Measurements from ENCODE around the gene ITSN1.
"Not testable (repeated sequence)": the region's sequence is repeated elsewhere in the genome, so short reads cannot be mapped to it uniquely, and the experiment has no call there.

The ITSN1 gene

DNA sequence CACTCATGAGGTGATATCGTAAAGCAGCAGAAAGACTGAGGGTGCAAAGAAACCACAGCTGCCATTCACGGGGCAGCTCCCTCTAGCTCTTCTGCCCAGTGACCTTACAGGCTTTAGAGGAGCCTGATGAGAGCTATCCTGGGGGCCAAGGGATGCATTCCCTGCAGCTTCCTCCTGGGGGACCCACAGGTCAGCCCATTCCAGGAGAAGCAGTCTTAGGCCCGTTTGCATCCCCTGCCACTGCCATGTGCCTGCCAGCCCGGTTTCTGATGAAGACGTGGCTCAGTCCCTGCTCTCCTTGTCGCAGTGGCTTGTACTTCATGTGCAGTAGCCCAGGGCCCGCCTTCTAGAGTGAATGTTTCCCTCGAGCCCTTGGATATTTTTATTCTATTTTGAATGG lies 250.6 kb downstream of the ITSN1 start:
- DNase-seq (ENCODE audit: low read depth) = no peak

GRCh38 chr21:33893917-33894316 lies 251.6 kb downstream of the ITSN1 start:
- no peak for DNase-seq (ENCODE audit: low read depth)

DNA sequence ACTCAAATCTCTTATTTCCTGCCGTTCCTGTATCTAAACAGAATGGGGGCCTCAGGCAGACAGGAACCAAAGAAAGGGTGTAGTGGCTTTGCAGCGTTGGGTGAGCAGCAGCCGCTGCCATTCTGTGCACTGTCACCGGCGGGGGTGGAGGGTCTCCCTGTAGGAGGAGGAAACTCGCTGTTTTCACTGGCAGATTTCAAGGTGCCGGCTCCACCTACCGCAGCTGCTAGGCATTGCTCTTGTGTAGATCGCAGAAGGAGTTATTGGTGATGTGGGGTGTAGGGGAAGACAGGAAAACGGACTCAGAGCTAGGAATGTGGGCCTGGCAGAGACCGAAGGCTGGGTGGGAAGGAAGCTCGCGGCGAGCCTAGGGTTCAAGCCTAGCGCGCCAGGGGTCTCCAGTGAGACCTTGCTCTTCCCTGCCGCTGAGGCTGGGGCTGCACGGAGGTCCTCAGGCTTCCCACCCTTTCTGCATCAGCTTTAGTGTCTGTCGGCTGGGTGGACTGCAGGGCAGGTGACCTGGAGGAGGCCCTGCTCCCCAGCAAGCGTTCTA lies 252.5 kb downstream of the ITSN1 start:
- DNase-seq (ENCODE audit: low read depth) = peak; percentile 68

- no peak for DNase-seq (ENCODE audit: low read depth)
Observed at GRCh38 chr21:33895356-33895755, 253.1 kb downstream of the ITSN1 start.

DNA sequence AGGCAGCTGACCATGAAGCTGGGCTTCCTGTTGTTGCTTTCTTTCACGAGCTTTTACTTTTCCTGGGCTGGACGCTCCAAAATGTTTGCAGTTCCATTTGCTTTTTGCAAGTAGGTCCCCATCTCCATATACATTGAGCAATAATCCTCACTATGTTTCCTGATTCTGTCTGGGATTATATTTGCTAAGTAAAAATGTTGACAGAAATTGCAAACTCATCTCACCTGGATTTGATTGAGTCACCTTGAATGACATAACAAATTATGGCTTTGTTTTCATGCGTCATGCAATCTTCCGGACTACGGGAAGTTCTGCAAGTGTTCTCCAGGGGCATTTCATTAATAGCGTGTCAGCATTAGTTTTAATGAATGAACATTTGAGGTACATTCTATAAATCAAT lies 254.4 kb downstream of the ITSN1 start:
- DNase-seq (ENCODE audit: low read depth) = no peak

DNA sequence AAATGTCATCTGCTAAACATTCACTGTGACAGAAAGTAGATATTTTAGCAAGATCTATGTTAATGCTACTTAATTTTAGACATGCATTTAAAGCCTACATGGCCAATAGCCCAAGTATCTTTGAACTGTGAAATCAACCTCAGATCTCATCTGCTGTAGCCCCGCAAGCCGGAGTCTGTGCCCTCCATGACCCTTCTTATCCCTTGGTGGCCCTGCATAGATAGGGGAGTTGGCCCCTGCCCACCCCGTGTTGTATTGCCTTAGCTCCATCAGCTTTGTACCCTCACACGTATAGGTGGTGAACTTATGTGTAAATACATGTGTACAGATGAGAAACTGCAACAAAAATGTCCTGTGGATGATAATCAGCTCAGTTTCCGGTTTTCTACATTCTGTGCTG lies 254.8 kb downstream of the ITSN1 start:
- no peak for DNase-seq (ENCODE audit: low read depth)

DNA sequence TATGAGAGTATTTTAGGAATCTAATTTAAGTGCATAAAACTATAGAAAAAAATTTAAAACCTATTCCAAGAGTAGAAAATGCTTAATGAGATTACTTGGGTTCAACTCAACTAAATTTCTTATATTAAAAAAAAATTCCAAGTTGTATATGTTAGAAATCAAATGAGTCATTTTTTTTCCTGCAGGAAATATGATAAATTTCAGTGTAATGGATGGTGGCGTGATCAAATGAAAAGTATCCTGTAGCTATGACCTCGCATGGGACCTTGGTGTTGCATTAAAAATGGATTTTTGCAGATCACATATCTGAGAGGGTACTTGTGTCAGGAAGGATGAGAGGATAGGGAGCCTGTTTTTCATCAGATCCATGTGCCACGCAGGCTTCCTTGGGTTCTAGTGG lies 255.4 kb downstream of the ITSN1 start:
- no peak for DNase-seq (ENCODE audit: low read depth)

- no peak for DNase-seq (ENCODE audit: low read depth)
Observed at GRCh38 chr21:33898586-33898985, 256.3 kb downstream of the ITSN1 start.

DNA sequence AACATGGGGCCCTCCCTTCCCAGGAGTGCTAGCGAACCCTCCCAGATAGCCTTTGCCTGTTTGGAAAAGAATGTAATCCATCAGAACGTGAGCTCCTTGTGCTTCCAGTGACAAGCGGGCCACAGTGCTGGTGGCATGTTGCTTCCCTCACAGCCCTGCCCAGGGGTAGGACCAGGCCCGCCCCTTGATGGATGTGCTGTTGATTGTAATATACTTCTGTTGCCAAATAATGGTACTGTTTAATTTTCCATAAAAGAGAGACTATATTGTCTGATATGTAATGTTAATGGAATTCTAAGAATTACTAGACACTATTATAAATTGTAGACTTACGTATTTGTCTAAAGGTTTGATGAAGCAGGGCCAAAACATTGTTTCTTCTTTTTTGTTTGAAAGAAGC lies 256.9 kb downstream of the ITSN1 start:
- DNase-seq (ENCODE audit: low read depth) = no peak

DNA sequence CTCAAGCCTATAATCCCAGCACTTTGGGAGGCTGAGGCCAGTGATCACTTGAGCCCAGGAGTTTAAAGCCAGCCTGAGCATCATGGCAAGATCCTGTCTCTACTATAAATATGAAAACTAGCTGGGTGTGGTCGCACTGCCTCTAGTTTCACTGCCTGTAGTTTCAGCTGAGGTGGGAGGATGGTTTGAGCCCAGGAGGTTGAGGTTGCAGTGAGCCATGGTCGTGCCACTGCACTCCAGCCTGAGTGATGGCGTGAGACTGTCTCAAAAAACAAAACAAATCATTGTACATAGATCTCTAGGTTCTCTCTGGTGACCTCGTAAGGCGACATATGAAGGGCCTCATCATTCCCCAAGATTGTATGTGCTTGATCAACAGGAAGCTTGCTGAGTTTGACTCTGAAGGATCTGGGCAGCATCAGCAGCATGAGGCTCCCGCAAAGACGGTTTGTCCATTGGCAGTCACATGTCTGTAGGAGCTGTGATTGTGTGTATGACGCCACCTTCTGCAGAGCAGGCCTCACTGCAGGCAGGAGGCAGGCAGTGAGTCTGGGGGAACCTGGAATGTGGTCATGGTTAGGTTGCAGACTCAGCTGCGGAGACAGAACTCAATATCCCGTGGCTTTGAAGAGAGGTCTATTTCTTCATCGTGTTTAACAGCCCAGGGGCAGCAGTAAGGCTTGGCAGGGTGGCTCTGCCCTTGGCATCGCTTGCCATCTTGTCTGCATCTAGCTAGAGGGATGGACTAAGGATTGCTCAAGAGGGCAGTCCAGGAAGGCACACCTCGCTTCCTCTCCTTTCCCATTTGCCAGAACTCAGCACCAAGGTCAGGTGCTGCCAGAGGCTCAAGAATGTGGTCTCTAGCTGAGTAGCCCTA lies 259.3 kb downstream of the ITSN1 start:
- DNase-seq (ENCODE audit: low read depth) = no peak

- no peak for DNase-seq (ENCODE audit: low read depth)
Observed at GRCh38 chr21:33902349-33902748, 260.0 kb downstream of the ITSN1 start.

DNA sequence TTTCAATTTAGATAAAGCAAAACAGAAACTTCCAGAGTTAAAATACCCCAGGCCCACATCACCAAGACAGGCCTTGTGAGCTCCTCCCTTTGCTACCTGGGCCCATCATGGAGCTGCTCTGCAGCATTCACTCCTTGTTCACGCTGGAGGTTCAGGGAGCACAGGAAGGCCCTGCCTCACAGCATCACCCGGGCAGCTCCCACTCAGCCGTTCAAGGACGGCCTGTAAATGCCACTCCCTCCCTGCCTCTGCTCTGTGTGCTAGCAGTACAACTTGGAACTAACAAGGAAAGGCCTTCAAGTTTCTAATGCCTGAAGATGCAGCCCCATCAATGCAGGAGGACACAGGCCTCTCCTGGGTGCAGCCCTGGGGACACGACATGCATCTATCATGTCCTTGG lies 261.7 kb downstream of the ITSN1 start:
- no peak for DNase-seq (ENCODE audit: low read depth)

GRCh38 chr21:33908760-33909159 lies 266.5 kb downstream of the ITSN1 start:
- DNase-seq (ENCODE audit: low read depth) = no peak

DNA sequence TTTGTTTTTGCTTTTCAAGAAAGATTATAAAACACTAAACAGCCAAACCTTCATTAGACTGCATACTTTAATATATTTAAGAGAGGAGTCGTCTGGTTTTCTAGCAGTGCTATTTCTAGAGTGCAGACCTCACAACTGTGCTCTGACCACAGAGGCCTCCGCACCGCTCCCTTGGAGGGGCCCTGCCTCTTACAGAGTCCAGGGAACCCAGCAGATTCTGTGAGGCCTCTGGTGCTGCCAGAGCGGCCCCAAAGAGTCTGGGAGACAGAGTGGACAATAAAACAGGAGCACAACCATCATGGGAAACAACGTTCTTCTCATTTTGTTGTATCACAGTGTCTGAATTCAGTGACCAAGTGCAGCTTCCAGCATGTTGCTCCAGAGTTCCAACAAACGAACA lies 267.5 kb downstream of the ITSN1 start:
- no peak for DNase-seq (ENCODE audit: low read depth)

GRCh38 chr21:33914188-33914587 lies 271.9 kb downstream of the ITSN1 start:
- no peak for DNase-seq (ENCODE audit: low read depth)

DNA sequence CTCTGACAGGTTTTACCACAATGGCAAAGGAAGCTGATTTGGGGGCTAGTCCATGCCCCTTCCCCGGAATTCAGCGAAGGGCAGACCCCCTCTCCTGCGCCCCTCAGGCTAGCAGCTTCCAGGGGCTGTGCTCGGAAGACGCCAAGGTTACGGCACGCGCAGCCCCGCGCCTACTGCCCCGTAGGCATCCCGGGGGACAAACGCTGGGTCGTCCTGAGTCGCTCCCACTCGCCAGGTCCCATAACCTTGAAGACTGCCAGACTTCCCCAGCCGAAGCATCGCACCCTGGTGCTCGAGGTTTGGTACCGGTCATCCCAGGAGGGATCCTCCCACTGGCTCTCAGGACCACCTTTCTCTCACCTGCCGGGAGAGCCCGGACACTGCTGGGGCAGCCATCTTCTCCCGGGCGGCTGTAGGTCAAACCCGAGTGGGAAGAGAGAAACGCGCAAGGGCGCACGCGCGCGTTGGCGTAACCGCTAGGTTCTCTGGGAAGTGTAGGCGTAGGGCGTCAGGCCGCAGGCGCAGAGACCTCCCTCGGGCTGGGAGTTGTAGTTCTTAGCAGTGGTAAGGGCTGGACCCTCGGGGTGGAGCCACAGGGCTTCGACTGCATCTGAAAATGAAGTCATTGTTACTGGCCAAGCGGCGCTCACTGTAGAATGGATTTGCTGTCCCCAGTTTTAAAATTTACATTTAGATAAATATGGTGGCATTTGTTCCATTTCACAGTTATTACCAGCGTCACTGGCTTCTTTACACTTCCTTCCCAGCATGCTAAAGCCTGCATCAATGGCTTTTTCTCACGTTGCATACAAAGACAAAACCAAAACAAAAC lies 273.3 kb downstream of the ITSN1 start, which contains the start of gene ATP5PO:
Gene ATP5PO (minus strand): TSS at position 437 of the 832 bp plus-strand sequence. CDS start 41 bp downstream, at position 396.
- peak; percentile 93 for DNase-seq (ENCODE audit: low read depth)

GRCh38 chr21:33916200-33916567 lies 273.9 kb downstream of the ITSN1 start:
- no peak for DNase-seq (ENCODE audit: low read depth)

GRCh38 chr21:33917421-33917820 lies 275.1 kb downstream of the ITSN1 start:
- DNase-seq (ENCODE audit: low read depth) = no peak

DNA sequence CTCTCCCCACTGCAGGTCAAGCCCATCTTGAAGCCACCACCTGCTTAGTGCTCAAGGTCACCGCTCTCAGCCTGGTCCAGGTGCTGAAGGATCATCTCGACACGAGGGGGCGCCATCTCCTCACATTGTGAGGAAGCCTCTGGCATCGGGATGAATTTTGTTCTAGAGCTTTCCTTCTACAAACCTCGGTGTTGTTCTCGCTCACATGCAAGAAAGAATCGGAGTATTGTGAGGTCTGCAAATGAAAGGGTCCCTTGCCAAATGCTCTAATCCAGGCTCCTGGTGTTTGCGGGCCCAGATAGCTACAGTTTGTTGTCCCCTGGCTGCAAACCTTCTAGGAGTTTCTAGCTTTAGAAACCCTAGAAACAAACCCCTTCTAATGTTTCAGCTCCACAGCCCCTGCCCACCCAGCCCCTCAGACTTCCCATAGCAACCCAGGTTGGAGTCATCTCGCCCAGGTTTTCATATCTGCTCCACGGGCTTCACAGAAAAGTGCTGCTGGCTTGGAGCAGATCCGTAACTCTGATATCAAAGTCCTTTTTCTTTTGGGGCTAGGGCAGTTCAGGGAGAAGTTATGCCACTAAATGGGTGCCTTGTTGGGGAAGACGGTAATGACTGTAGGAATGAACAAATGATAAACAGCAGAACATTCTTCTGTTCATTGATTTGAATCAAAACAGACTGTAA lies 281.9 kb downstream of the ITSN1 start:
- DNase-seq (ENCODE audit: low read depth) = peak; percentile 80

DNA sequence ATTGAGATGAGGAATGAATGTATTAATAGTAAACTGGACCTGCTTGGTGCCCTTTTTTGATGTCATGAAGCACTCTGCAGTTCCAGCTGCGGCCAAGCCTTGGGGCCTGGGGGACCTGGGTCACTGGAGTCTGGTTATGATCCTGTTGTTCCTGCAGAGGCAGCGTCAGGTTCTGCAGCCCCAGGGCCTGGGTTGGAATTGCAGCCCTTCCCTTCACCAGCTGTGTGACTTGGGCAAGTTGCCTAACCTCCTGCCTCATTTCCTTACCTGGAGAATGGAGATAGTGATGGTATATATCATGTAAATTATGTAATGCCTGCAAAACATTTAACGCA lies 282.4 kb downstream of the ITSN1 start:
- DNase-seq (ENCODE audit: low read depth) = no peak

DNA sequence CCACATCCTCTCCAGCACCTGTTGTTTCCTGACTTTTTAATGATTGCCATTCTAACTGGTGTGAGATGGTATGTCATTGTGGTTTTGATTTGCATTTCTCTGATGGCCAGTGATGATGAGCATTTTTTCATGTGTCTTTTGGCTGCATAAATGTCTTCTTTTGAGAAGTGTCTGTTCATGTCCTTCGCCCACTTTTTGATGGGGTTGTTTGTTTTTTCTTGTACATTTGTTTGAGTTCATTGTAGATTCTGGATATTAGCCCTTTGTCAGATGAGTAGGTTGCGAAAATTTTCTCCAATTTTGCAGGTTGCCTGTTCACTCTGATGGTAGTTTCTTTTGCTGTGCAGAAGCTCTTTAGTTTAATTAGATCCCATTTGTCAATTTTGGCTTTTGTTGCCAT lies 283.9 kb downstream of the ITSN1 start:
- not testable (repeated sequence) for DNase-seq (ENCODE audit: low read depth)

DNA sequence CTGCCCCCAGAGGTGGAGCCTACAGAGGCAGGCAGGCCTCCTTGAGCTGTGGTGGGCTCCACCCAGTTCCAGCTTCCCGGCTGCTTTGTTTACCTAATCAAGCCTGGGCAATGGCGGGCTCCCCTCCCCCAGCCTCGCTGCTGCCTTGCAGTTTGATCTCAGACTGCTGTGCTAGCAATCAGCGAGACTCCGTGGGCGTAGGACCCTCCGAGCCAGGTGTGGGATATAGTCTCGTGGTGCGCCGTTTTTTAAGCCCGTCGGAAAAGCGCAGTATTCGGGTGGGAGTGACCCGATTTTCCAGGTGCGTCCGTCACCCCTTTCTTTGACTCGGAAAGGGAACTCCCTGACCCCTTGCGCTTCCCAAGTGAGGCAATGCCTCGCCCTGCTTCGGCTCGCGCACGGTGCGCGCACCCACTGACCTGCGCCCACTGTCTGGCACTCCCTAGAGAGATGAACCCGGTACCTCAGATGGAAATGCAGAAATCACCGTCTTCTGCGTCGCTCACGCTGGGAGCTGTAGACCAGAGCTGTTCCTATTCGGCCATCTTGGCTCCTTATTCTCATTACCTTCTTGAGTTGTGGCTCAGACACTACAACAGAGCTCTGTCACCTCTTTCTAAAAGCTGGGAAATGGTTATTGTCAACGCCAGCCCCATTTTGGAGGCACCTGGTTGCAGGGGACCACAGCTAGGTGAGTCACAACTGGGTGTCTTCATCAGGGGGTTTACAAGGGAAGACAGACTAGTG lies 288.9 kb downstream of the ITSN1 start:
- not testable (repeated sequence) for DNase-seq (ENCODE audit: low read depth)
